Measurements from ENCODE around the gene ATP10B. TPM values are rescaled to one million over a fixed set of nuclear protein-coding genes. Genes with fewer than 3 reads are reported as not detected.

ATP10B gene
- total RNA-seq, 1 experiment from 2014 or later = 0.11 TPM

DNA sequence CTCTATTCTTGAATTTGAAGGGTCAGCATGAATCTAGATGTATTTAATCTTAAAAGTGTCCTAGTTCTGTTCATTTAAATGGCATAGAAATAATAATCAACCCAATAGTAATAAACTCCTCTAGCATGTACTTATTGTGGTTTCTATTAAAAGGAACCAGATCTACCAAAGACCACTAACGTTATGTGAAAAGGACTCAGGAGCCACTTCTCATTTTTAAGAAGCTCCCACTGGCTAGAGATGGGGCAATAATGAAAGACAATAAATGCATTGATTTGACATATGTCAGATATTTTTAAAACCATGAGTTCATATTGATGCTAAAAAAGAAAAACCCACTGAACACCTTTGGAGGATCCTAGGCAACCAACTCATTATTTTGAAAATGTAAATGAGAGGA is 191.9 kb downstream of the ATP10B start (continued):
- TF ChIP-seq, protein P1, sequence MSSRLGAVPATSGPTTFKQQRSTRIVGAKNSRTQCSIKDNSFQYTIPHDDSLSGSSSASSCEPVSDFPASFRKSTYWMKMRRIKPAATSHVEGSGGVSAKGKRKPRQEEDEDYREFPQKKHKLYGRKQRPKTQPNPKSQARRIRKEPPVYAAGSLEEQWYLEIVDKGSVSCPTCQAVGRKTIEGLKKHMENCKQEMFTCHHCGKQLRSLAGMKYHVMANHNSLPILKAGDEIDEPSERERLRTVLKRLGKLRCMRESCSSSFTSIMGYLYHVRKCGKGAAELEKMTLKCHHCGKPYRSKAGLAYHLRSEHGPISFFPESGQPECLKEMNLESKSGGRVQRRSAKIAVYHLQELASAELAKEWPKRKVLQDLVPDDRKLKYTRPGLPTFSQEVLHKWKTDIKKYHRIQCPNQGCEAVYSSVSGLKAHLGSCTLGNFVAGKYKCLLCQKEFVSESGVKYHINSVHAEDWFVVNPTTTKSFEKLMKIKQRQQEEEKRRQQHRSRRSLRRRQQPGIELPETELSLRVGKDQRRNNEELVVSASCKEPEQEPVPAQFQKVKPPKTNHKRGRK (CRISPR knock-in tag; IDR thresholded peaks at IDR 0.05; ENCODE audit: borderline replicate concordance) = no peak

DNA sequence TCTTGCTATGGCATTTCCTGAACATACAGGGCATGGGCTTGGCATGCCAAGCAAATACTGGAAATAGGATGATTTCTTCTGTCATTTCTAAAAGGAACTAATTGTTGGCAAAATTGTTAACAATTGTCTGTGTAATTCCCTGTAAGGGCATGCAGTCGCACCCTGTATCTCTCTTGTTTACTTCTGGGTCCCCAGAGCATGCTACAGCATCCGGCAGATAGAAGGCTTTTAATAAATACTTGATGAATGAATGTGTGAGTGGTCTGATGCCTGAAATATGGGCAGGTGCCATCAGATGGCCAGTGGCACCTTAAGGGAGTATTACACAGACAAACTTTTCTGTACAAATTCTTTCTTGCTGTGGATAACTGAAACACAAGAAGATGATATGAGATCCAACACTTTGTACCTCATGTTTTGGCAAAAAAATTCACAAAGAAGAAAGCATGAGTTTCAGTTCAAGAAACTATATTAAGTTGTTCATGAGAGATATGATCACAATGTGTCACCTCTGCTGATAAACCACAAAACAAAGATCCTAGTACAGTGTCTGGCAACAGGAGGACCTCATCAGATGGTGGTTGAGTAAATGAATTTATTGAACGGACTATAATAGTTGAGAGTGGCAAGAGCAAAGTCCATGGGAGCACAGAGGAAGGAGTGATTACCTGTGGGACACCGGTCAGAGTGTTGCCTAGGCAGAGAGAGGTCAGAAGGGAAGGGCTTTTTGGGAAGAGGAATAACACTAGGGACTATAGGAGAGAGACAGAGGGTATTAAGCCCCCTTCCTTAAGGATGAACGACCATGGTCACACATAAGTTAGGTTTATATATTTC is 194.2 kb downstream of the ATP10B start:
- Mint-ChIP-seq H3K27me3 (ENCODE audit: low read depth) (no peaks in the 10 kb centered on the region), H3K36me3 (no peaks in the 10 kb centered on the region), H3K9me3 (no peaks in the 10 kb centered on the region), H3K27ac (no peak overlapping the region), H3K4me1 (peaks cover 8% of the 10 kb centered on the region), H3K4me3 (no peak overlapping the region)
- no peak for TF ChIP-seq ELF4 (CRISPR knock-in tag; IDR thresholded peaks at IDR 0.05; ENCODE audit: low read depth)
- TF ChIP-seq, protein P2, sequence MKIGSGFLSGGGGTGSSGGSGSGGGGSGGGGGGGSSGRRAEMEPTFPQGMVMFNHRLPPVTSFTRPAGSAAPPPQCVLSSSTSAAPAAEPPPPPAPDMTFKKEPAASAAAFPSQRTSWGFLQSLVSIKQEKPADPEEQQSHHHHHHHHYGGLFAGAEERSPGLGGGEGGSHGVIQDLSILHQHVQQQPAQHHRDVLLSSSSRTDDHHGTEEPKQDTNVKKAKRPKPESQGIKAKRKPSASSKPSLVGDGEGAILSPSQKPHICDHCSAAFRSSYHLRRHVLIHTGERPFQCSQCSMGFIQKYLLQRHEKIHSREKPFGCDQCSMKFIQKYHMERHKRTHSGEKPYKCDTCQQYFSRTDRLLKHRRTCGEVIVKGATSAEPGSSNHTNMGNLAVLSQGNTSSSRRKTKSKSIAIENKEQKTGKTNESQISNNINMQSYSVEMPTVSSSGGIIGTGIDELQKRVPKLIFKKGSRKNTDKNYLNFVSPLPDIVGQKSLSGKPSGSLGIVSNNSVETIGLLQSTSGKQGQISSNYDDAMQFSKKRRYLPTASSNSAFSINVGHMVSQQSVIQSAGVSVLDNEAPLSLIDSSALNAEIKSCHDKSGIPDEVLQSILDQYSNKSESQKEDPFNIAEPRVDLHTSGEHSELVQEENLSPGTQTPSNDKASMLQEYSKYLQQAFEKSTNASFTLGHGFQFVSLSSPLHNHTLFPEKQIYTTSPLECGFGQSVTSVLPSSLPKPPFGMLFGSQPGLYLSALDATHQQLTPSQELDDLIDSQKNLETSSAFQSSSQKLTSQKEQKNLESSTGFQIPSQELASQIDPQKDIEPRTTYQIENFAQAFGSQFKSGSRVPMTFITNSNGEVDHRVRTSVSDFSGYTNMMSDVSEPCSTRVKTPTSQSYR (CRISPR knock-in tag; IDR thresholded peaks at IDR 0.05) = no peak
- TF ChIP-seq, protein P3, sequence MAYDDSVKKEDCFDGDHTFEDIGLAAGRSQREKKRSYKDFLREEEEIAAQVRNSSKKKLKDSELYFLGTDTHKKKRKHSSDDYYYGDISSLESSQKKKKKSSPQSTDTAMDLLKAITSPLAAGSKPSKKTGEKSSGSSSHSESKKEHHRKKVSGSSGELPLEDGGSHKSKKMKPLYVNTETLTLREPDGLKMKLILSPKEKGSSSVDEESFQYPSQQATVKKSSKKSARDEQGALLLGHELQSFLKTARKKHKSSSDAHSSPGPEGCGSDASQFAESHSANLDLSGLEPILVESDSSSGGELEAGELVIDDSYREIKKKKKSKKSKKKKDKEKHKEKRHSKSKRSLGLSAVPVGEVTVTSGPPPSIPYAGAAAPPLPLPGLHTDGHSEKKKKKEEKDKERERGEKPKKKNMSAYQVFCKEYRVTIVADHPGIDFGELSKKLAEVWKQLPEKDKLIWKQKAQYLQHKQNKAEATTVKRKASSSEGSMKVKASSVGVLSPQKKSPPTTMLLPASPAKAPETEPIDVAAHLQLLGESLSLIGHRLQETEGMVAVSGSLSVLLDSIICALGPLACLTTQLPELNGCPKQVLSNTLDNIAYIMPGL (CRISPR knock-in tag; IDR thresholded peaks at IDR 0.05) = no peak
- TF ChIP-seq, protein P4, sequence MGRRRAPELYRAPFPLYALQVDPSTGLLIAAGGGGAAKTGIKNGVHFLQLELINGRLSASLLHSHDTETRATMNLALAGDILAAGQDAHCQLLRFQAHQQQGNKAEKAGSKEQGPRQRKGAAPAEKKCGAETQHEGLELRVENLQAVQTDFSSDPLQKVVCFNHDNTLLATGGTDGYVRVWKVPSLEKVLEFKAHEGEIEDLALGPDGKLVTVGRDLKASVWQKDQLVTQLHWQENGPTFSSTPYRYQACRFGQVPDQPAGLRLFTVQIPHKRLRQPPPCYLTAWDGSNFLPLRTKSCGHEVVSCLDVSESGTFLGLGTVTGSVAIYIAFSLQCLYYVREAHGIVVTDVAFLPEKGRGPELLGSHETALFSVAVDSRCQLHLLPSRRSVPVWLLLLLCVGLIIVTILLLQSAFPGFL (CRISPR knock-in tag; IDR thresholded peaks at IDR 0.05; ENCODE audit: borderline replicate concordance) = no peak
- TF ChIP-seq, protein P5, sequence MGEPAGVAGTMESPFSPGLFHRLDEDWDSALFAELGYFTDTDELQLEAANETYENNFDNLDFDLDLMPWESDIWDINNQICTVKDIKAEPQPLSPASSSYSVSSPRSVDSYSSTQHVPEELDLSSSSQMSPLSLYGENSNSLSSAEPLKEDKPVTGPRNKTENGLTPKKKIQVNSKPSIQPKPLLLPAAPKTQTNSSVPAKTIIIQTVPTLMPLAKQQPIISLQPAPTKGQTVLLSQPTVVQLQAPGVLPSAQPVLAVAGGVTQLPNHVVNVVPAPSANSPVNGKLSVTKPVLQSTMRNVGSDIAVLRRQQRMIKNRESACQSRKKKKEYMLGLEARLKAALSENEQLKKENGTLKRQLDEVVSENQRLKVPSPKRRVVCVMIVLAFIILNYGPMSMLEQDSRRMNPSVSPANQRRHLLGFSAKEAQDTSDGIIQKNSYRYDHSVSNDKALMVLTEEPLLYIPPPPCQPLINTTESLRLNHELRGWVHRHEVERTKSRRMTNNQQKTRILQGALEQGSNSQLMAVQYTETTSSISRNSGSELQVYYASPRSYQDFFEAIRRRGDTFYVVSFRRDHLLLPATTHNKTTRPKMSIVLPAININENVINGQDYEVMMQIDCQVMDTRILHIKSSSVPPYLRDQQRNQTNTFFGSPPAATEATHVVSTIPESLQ (CRISPR knock-in tag; IDR thresholded peaks at IDR 0.05) = no peak
- TF ChIP-seq ZNF232 (CRISPR knock-in tag; IDR thresholded peaks at IDR 0.05) = no peak
- no peak for TF ChIP-seq ZNF219 (CRISPR knock-in tag; IDR thresholded peaks at IDR 0.05; ENCODE audit: borderline replicate concordance)
- TF ChIP-seq ETV6 (CRISPR knock-in tag; IDR thresholded peaks at IDR 0.05) = no peak
- TF ChIP-seq GRHL2 (CRISPR knock-in tag; IDR thresholded peaks at IDR 0.05; ENCODE audit: insufficient replicate concordance, severe bottlenecking) = no peak
- TF ChIP-seq NR3C1 (CRISPR knock-in tag; conservative IDR thresholded peaks at IDR 0.05; ENCODE audit: low read depth) = no peak
- TF ChIP-seq ZNF423 (CRISPR knock-in tag; IDR thresholded peaks at IDR 0.05) = no peak
- ChIA-PET CTCF (no interaction called here), POLR2A (no interaction called here)
- no peak for DNase-seq (ENCODE audit: low spot score)
- no peak for ATAC-seq

DNA sequence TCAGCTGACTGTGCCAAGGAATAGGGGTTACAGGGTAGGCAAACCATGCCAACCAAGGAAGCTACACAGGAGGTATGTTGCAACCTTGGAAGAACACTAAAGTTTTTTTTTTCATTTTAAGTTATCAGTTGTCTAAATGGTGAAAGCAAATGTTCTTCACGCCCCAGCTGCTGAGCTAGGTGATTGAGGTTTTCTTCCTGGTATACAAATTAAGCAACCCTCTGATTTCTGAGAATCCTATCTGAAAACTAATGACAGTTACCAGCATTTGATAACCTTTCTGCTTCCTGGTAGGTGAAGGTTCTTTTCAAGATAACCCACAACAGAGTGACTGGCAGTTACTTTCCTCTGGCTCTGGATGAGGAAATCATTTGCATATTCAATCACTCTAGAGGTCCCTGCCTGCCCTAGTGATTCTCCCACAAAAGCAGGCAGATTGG is 194.9 kb downstream of the ATP10B start:
- ChIA-PET CTCF (no interaction called here), POLR2A (no interaction called here)
- Mint-ChIP-seq H3K27ac (no peak overlapping the region), H3K9me3 (no peaks in the 10 kb centered on the region), H3K27me3 (ENCODE audit: low read depth) (no peaks in the 10 kb centered on the region), H3K4me3 (no peak overlapping the region), H3K36me3 (no peaks in the 10 kb centered on the region), H3K4me1 (peaks cover 8% of the 10 kb centered on the region)
- ATAC-seq (peak; percentile 82), DNase-seq (ENCODE audit: low spot score) (no peak)
- TF ChIP-seq NR2C2 (CRISPR knock-in tag; IDR thresholded peaks at IDR 0.05) (no peak), ETV6 (CRISPR knock-in tag; IDR thresholded peaks at IDR 0.05) (no peak), FOXK1 (CRISPR knock-in tag; IDR thresholded peaks at IDR 0.05) (no peak), ZNF396 (CRISPR knock-in tag; IDR thresholded peaks at IDR 0.05; ENCODE audit: borderline replicate concordance) (no peak), GABPB1 (CRISPR knock-in tag; IDR thresholded peaks at IDR 0.05) (no peak), ZNF121 (CRISPR knock-in tag; IDR thresholded peaks at IDR 0.05) (no peak), ELF4 (CRISPR knock-in tag; IDR thresholded peaks at IDR 0.05; ENCODE audit: low read depth) (no peak)
- TF ChIP-seq, protein P6, sequence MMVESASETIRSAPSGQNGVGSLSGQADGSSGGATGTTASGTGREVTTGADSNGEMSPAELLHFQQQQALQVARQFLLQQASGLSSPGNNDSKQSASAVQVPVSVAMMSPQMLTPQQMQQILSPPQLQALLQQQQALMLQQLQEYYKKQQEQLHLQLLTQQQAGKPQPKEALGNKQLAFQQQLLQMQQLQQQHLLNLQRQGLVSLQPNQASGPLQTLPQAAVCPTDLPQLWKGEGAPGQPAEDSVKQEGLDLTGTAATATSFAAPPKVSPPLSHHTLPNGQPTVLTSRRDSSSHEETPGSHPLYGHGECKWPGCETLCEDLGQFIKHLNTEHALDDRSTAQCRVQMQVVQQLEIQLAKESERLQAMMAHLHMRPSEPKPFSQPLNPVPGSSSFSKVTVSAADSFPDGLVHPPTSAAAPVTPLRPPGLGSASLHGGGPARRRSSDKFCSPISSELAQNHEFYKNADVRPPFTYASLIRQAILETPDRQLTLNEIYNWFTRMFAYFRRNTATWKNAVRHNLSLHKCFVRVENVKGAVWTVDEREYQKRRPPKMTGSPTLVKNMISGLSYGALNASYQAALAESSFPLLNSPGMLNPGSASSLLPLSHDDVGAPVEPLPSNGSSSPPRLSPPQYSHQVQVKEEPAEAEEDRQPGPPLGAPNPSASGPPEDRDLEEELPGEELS (CRISPR knock-in tag; IDR thresholded peaks at IDR 0.05) = no peak

Data from WTC11 (cell line).